IMR-90 (cell line): ENCODE measurements around the gene TCERG1L.

Experiments used
- FOS ChIP-seq: fragments of 150-350 bp; IDR thresholded peaks from 2 replicates; pipeline ENCODE4 v1.6.1; 2016; ENCODE audit warnings: low read depth, low read length
- MXI1 ChIP-seq: IDR thresholded peaks from 2 replicates; pipeline ENCODE4 v1.6.1; 2012; ENCODE audit warnings: low read depth, mild to moderate bottlenecking, low read length, moderate library complexity, borderline replicate concordance
- POLR2A ChIP-seq: IDR thresholded peaks from 2 replicates; pipeline ENCODE4 v1.6.1; 2012; ENCODE audit warnings: mild to moderate bottlenecking, low read depth, low read length
- RAD21 ChIP-seq: IDR thresholded peaks from 2 replicates; pipeline ENCODE4 v1.6.1; 2012; ENCODE audit warnings: low read length, improper control_type of control experiment
- SMC3 ChIP-seq: fragments of 150-350 bp; IDR thresholded peaks from 2 replicates; pipeline ENCODE4 v1.6.1; 2016; ENCODE audit warnings: low read depth, mild to moderate bottlenecking, antibody characterized with exemption, low read length, moderate library complexity
- TF ChIP-seq, protein P1 (sequence below): conservative IDR thresholded peaks from 2 replicates; pipeline ENCODE4 v1.5.1; 2012; ENCODE audit warnings: mild to moderate bottlenecking, low read depth, low read length, improper control_type of control experiment
- TF ChIP-seq, protein P2 (sequence below): fragments of 150-350 bp; IDR thresholded peaks from 2 replicates; pipeline ENCODE4 v1.6.1; 2016; ENCODE audit warnings: low read depth, mild to moderate bottlenecking, low read length, moderate library complexity, borderline replicate concordance
- TF ChIP-seq, protein P3 (sequence below): fragments of 150-350 bp; IDR thresholded peaks from 2 replicates; pipeline ENCODE4 v1.6.1; 2017; ENCODE audit warnings: mild to moderate bottlenecking, antibody characterized with exemption, low read length, low read depth

DNA sequence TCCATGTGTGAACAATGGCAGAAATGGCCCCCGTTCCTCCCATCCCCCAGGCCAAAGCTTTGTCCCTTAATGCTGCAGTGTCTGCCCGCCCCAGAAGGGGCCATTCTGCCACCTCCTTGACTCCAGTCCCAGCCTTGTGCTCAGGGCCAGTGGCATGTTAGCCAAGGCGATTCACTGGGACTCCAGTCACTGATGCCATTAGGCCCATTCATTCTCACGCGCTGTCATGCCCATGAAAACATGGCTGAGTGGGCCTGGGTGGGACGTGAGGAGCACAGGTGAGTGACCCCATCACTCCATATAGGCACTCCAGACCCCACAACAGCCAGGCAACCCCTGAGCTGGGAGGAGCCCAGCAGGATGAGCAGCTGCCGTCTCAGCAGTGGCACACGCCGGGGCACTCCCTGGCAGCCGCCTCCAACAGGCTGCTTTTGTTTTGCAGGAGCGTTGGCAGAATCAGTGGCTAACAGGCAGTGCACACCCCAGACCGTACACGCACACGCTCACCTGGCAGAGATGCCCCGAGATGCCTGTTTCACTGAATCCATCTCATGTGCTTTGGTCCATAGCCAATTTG is 79.5 kb downstream of the TCERG1L start:
- TF ChIP-seq, protein P1, sequence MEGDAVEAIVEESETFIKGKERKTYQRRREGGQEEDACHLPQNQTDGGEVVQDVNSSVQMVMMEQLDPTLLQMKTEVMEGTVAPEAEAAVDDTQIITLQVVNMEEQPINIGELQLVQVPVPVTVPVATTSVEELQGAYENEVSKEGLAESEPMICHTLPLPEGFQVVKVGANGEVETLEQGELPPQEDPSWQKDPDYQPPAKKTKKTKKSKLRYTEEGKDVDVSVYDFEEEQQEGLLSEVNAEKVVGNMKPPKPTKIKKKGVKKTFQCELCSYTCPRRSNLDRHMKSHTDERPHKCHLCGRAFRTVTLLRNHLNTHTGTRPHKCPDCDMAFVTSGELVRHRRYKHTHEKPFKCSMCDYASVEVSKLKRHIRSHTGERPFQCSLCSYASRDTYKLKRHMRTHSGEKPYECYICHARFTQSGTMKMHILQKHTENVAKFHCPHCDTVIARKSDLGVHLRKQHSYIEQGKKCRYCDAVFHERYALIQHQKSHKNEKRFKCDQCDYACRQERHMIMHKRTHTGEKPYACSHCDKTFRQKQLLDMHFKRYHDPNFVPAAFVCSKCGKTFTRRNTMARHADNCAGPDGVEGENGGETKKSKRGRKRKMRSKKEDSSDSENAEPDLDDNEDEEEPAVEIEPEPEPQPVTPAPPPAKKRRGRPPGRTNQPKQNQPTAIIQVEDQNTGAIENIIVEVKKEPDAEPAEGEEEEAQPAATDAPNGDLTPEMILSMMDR, result no peak
- TF ChIP-seq POLR2A (no peak), FOS (no peak), RAD21 (no peak), MXI1 (no peak), SMC3 (no peak)
- TF ChIP-seq, protein P2, sequence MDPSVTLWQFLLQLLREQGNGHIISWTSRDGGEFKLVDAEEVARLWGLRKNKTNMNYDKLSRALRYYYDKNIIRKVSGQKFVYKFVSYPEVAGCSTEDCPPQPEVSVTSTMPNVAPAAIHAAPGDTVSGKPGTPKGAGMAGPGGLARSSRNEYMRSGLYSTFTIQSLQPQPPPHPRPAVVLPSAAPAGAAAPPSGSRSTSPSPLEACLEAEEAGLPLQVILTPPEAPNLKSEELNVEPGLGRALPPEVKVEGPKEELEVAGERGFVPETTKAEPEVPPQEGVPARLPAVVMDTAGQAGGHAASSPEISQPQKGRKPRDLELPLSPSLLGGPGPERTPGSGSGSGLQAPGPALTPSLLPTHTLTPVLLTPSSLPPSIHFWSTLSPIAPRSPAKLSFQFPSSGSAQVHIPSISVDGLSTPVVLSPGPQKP, result no peak
- TF ChIP-seq, protein P3, sequence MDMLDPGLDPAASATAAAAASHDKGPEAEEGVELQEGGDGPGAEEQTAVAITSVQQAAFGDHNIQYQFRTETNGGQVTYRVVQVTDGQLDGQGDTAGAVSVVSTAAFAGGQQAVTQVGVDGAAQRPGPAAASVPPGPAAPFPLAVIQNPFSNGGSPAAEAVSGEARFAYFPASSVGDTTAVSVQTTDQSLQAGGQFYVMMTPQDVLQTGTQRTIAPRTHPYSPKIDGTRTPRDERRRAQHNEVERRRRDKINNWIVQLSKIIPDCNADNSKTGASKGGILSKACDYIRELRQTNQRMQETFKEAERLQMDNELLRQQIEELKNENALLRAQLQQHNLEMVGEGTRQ, result no peak
